ENCODE measurements around the gene ORC5. TPM values are rescaled to one million over a fixed set of nuclear protein-coding genes. Genes with fewer than 3 reads are reported as not detected.
A peak's percentile ranks its signal among the peaks of the same experiment; 100 is the strongest.

The ORC5 gene
- total and polyA plus RNA-seq, 2 of the 13 experiments (the other 11 are each of a cell fraction or from before 2014, with no cell fraction given): 4.8 to 18.8 TPM

GRCh38 chr7:104207731-104208420, at the start of gene ORC5 (continued):
- TF ChIP-seq TFAP4 (IDR thresholded peaks at IDR 0.05; ENCODE audit: borderline replicate concordance, low read depth) (no peak), ZNF619 (CRISPR knock-in tag; IDR thresholded peaks at IDR 0.05) (peak; percentile 88; the same call in 1 of the 2 replicates), ZBTB33 (CRISPR knock-in tag; IDR thresholded peaks at IDR 0.05) (0 out of 2 replicates have a peak, but pooled peaks have one; percentile 22), ZNF776 (CRISPR knock-in tag; IDR thresholded peaks at IDR 0.05) (no peak), MTF2 (CRISPR knock-in tag; IDR thresholded peaks at IDR 0.05; ENCODE audit: borderline replicate concordance) (no peak), ZGPAT (CRISPR knock-in tag; IDR thresholded peaks at IDR 0.05) (peak; percentile 84), SAFB2 (CRISPR knock-in tag; IDR thresholded peaks at IDR 0.05; ENCODE audit: borderline replicate concordance, low read depth) (no peak; the same call in 1 of the 2 replicates), ZFAT (CRISPR knock-in tag; conservative IDR thresholded peaks at IDR 0.05) (no peak), ZNF790 (CRISPR knock-in tag; IDR thresholded peaks at IDR 0.05; ENCODE audit: borderline replicate concordance) (no peak; the same call in 1 of the 2 replicates), ZBTB37 (CRISPR knock-in tag; IDR thresholded peaks at IDR 0.05) (0 out of 2 replicates have a peak, but pooled peaks have one; percentile 29), CENPT (CRISPR knock-in tag; IDR thresholded peaks at IDR 0.05; ENCODE audit: low read depth) (peak; percentile 57; the same call in 1 of the 2 replicates), KAT7 (CRISPR knock-in tag; IDR thresholded peaks at IDR 0.05; ENCODE audit: borderline replicate concordance) (peak; percentile 75; the same call in 1 of the 2 replicates), GATA4 (IDR thresholded peaks at IDR 0.05; ENCODE audit: borderline replicate concordance, low read depth) (peak; percentile 87), ZNF383 (CRISPR knock-in tag; IDR thresholded peaks at IDR 0.05; ENCODE audit: borderline replicate concordance) (no peak), TBP (CRISPR knock-in tag; IDR thresholded peaks at IDR 0.05) (no peak), ZNF280B (CRISPR knock-in tag; IDR thresholded peaks at IDR 0.05; ENCODE audit: borderline replicate concordance) (peak; percentile 80; the same call in 1 of the 2 replicates), MEIS2 (CRISPR knock-in tag; IDR thresholded peaks at IDR 0.05) (0 out of 2 replicates have a peak, but pooled peaks have one; percentile 55), ZNF7 (CRISPR knock-in tag; IDR thresholded peaks at IDR 0.05) (no peak), ZFP36L1 (CRISPR knock-in tag; IDR thresholded peaks at IDR 0.05) (no peak; the same call in 1 of the 2 replicates), ZNF605 (CRISPR knock-in tag; IDR thresholded peaks at IDR 0.05) (no peak; the same call in 1 of the 2 replicates), ZSCAN31 (CRISPR knock-in tag; IDR thresholded peaks at IDR 0.05; ENCODE audit: low read depth) (peak; percentile 63; the same call in 1 of the 2 replicates)

Data from HepG2 (cell line).